HG02970 (cell line): ENCODE data around the gene IHH.

Source experiments
- ATAC-seq: cut with Tn5 transposase; IDR thresholded peaks from one replicate; pipeline ENCODE4 v1.9.1; 2021; ENCODE audit warnings: mild to moderate bottlenecking, moderate library complexity, moderate number of reproducible peaks; ENCODE audit not compliant: unreplicated experiment, low FRiP score

IHH gene

DNA sequence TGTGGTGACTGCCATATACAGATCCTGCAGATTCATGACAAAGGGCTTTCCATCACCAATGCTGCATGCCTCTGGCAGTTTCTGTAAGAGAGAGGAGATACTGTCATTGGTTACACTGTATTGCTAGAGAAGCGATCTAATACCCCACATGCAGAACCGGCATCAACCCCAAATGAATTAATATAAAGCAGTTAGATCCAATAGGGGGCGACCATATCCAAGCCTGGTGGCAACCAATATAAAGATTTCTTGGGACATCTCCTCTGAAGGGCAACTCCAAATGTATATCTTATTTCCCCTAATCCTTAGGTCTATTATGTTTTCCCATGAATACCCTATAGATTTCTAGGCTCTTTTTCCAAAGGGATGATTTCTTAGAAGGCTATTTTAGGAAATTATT lies 17.4 kb upstream of the IHH start:
- ATAC-seq: no peak

DNA sequence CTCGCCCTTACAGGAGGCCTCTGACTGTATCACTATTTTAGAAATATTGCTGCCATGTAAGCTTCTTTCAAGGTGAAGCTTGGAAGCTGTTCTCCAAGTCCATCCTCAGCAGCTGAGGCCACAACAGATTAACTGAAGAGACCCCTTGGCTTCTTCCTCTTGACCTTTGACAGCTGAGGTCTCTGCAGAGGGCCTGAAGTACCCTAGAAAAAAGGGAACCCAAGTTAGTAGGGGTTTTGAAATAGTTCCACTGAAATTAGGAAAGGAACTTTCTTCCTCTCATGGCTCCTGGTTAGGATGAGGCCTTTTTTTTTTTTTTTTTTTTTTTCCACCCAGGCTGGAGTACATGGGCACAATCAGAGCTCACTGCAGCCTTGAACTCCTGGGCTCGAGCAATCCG lies 15.5 kb upstream of the IHH start:
- ATAC-seq: no peak

DNA sequence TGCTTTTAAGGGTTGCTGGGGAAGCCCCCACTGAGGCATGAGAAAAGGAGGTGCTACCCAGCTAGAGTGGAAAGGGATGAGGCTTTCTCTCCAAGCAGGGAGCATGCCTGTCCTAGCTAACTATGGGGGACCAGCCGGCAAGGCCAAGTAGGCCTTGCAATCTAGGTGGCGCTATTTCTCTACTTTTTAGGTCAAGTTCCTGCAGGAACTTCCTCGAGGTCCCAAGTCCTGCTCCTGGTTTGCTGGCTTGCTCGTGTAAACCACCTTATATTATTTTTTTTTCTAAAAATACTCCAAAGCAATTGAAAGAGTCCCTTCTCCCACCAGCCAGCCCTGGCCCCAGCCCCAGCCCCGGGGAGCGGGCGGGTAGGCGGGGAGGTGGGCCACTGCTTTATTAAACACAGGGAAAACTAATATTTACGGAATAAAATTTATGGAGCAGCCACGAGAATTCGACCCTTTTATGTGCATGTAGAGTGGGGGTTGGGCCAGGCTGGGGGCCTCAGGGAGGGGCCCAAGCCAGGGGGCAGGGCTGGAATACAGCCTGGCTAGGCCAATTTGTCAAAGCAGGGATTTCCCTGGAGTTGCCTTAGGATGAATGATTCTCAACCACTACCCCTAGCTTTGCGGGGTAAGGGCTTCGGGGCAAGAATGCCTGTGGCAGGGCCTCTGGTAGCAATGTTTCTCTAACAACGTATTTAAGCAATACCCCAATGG lies 12.8 kb upstream of the IHH start:
- ATAC-seq: no peak

DNA sequence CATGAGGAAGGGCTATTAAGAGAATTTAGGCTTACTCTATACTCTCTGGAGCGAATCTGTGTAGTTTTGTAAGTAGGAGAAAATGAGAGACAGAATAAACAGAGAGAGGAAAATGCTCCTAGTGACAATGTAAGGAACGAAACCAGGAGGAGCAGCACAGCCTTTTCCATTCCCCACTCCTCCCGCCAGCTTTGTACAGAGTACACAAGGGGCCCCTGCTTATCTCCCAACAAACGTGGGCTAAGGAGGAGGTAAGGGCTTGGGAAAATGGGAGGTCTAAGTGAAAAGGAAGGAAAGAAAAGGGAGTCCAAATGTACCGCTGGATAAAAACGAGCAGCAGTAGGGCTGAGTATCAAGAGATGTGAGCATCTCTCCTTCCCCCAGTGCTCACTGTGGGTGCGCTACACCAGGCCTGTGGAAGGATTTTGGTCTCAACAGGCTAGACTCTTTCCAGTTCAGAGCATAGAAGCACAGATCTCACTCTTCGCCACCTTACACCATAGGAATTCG lies 12.1 kb upstream of the IHH start:
- no peak for ATAC-seq

DNA sequence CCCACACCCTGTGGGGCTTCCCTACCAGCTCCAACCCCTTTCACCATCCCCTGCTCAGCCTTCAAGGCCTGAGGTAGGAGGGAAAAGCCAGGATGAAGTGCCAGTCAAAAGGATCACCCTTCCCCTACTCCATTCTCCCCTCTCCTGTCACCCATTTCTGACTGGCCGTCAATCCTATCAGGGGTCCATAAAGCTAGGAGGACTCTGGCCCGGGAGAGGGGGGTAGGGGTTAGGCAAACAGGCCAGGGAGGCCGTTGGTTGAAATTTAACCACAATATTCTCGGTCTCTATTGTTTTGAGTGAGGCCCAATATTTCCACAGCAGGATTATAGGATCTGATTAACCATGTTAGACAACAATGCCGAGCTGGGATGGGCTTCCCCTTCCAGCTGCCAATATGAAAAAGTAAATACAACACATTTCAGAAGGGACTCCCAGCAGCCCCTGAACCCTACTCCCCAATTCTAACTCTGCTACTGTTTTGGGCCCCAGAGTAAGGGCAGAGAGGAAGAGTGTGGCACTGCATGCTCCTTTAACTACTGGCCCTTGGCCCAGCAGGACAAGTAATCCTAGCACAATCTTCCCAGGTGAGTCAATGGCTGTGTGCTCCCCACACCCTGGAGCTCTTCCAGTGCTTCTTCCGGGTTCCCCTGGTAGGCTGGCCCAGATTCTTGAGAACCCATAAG lies 10.6 kb upstream of the IHH start:
- ATAC-seq: no peak

DNA sequence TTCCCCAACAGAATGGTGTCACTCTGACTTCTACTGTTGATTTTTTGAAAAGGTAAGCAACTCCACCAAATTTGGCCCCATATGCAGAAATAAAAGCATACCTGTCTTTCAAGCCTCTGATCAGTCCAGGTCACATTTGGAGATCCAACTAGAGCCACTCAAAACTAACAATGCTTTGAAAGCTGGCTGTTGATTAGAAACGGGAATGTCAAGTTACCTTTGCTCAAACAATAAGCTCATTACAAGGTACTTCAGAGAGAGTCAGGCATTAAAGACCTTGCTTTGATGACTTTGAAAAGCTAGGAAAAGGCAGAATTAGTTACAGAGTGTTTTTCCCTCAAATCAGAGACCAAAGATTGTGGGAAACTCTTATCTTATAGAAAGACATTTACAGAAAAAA lies 4.8 kb upstream of the IHH start:
- no peak for ATAC-seq

DNA sequence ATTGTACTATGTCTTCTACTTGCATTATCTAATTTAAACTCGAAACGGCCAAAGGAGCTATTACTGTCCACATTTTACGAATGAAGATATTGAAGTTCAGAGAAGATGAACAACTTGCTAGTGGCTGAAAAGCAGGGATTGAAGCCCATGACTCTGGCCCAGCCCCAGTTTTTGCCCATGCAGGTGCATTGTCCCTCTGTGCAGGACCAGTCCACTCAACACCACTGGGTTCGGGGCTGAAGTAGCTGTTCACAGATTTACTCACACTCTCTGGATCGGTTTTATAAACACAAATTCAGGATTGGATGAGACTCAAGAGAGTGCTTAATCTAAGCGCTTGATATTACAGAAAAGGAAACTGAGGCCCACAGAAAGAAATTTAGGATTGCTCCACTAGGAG lies 1.4 kb upstream of the IHH start:
- no peak for ATAC-seq

DNA sequence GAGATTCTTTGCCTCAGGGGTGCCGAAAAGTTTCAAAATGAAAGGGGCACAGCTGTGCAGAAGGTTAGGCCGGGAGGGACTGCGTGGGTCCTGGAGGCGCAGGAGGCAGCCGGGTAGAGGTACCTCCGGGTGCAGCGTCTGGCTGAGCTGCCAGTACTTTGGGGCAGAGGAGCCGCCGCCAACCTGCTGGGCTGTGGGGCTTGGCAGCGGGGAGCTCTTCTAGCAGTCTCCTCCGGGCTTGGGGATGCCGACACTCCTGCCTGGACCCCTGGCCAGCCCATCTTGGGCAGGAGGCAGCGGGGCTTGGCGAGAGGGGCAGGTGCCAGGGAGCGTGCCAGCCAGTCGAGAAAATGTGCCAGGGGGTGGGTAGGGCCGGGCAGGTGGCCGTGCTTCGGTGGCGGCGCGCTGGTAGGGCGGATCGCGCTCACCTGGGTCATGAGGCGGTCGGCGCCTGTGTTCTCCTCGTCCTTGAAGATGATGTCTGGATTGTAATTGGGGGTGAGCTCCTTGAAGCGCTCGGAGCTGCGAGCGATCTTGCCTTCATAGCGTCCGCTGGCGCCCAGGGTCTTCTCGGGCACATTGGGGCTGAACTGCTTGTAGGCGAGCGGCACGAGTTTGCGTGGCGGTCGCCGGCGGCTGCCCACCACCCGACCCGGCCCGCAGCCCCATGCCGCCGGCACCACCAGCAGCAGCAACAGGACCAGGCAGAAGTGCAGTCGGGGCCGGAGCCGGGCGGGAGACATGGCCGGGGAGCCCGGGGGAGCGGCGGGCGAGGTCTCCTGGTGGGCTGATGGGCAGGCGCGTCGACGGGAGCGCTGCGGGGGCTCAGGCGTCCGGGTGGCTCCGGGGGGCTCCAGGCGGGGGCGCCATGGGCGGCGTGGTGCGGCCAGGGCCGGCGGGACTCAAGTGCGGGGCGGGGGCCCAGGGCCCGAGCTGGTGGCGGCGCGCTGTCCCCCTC lies 717 bp downstream of the IHH start:
- ATAC-seq: no peak

DNA sequence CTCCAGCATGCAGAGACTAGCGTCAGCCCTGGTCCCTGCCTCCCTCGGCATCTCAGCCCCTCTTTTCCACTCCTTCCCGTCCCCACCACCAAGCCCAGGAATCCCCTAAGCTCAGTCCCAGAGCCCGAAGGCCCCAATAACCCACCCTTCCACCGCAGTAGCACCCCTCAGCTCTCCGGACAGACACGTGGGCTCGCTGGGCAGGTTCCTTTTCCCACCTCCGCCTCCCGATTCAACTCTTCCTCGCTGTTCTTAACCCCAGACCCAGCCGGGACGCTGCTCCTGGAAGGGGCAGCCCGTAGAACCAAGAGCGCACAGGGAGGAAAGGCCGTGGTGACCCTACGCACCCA lies 1.4 kb downstream of the IHH start:
- no peak for ATAC-seq

DNA sequence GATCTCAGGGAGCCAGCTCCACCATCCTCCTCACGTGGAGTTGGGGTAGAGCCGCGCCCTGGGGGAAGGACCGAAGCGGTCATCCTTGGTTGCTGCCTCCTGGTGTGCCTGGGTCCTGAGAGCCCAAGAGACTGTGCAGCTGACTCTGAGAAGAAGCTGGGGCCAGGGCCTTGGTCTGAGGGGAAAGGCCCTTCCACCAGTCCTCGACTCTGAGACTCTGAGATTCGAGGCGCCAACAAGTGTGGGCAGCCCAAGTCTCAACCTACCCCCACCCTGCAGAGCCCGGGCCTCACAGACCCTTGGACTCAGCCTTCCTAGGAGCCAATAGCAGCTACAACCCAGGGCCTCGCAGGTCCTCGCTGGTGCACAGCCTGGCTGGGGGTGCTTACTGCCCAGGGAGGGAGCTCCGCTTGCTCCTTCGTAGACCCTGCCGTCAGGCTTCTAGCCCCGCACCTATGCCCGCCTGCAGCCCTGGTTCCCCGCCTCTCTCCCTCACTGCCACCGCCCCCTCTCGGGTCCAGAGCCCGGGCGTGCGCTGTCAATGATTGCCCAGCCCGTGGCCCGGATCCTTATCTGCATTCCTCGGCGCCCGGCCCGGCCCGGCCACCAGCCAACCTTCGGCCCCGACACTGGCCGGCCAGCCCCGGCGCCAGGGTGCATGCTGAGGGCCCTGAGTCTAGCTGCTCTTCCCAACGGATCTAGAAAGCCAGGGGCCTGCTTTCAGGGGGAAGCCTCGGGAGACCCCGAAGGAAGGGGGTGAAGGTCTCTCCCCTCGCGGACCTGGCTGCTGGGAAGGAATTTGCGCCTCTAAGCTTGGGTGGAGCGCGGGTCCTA lies 2.0 kb downstream of the IHH start:
- no peak for ATAC-seq

DNA sequence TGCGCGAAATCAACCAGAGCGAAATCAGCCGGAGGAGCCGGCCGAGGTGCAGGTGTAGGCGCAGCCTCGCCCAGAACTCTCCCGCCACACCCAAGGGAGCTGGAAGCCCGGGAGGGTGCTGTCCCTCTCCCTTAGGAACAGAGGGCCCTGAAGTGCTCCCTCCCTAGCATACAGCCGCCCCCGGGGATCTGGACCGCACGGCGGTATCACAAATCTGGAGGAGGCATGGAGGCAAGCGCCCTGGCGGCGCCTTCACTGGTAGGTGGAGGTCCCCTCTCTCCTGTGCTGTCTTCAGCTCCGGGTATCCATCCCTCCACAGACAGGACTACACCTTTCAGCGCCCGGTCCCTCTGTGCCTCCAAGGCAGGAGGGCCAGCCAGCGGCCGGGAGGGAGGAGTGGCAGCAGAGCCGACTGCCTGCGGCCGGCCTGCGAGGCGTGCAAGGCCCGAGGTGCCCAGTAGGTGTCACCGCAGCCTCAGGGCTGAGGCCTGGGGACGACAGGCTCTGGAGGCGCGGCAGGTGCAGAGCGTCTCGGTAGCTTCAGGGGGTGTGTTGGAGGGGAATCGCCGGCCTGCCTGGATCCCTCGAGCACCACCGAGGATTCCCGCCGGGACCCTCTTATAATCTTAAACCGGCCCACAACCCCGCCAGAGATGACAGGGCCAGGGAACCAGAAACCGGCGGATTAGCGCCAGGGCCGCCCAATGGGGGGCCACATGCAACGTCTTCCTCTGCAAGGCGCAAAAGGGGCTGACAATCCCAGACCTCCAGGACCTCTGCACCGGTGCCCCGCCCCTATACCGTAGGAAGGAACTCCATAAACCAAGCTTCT lies 2.8 kb downstream of the IHH start:
- ATAC-seq: no peak

DNA sequence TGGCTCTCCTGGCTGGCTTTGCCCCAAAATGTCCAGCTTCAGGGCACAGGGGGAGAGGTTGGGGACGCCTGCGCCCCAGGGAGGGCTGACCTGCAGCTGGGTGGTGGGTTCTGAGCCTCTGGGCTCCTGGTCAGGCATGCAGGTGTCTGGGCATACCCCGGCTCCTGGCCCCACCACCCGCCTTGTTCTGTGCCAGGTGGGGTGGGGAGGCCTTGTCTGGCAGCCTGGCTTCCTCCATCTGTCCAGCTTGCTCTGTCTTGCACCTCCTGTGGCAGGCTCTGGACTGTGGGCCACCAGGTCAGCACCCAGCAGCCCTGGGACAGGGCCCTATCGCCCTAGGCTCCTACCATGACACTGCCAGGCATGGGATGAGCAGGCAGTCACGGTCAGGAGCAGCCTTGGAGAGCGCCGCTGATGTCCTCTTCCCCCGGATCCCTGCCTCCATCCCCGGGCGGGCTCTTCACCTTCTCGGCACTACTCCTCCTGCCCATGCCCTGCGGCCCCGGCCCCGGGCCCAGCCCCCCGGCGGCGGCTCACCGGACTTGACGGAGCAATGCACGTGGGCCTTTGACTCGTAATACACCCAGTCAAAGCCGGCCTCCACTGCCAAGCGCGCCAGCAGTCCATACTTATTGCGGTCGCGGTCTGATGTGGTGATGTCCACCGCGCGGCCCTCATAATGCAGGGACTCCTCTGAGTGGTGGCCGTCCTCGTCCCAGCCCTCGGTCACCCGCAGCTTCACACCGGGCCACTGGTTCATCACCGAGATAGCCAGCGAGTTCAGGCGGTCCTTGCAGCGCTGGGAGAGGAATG lies 3.6 kb downstream of the IHH start:
- ATAC-seq: no peak

DNA sequence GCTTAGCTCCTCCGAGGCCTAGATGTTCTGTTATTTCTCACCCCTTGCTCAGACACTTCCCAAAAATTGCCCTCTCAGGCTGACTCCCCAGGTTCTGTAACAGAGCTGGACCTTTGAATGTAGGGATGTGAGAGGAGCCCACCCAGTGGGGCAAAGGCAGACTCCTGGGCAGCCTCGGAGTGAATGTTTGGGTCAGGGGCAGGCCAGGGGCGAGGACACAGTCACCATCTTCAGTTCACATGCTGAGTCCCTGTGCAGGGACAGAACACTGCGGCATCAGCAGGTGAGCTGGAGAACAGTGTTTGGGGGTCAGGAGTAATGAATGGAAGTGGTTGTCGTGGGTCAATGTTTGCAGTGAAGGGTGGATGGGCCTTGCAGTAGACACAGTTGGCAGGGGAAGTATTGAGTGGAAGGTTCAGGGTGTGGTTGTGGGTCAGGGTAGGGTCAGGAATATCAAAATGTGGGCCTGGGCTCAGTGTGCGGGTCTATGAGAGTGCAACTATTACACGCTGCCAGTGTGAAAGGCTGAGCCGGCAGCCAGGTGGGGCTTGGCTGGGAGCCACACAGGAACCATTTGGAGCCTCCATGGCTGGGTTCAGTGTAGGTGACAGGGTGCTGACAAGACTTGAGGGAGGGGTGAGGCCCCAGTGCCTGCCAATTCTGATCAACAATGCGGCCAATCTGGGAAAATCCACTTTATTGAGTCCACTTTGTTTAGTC lies 4.4 kb downstream of the IHH start:
- no peak for ATAC-seq

DNA sequence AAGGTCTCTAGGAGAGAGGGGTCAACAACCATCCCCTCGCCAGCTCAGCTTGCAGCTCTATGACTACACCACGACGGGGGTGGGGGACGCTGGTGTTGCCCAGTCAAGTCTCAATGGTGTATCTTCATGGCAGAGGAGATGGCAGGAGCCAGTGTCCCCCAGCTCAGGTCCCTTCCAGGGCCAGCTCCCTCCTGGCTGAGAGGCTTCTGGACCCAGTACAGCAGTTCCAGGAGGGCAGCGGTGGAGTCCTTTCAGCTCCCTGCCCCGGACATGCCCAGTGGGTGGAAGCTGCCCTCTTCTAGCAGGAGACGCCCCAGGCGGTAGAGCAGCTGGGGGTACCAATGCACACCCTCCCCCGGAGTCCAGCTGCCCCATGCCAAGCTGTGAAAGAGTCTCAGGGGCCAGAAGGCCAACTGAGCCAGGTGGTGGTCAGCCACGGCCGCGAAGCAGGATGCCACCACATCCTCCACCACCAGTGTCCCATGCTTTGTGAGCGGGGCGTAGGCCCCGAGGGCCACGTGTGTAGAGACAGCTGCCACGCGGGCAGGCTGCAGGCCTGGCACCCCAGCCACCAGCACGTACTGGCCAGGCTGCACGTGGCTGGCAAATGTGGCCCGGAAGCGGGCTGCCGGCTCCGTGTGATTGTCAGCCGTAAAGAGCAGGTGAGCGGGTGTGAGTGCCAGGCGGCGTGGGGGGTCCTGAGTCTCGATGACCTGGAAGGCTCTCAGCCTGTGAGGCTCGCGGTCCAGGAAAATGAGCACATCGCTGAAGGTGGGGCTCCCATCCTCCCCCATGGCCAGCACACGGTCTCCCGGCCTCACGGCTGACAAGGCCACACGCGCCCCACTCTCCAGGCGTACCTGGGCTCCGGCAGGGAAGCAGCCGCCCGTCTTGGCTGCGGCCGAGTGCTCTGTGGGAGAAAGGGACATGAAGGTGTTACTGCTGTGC lies 5.5 kb downstream of the IHH start:
- ATAC-seq: no peak

DNA sequence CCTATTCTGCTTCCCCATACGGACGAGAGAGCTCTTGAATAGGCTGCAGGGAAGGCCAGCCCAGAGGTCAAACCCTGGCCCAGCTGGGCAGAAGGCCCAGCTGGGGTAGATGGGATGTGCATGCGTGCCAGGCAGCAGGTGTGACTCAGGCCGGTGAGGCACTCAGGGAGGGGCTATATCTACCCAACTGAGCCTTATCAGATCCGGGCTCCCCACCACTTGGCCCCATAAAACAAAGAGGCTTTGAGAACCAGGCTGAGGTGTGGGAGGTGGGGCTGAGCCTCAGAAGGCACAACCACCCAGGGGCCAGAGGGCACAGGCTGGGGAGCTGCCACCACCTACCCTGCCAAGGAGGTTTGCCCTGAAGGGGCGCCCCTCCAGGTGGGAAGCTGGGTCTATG lies 11.4 kb downstream of the IHH start:
- ATAC-seq: no peak

DNA sequence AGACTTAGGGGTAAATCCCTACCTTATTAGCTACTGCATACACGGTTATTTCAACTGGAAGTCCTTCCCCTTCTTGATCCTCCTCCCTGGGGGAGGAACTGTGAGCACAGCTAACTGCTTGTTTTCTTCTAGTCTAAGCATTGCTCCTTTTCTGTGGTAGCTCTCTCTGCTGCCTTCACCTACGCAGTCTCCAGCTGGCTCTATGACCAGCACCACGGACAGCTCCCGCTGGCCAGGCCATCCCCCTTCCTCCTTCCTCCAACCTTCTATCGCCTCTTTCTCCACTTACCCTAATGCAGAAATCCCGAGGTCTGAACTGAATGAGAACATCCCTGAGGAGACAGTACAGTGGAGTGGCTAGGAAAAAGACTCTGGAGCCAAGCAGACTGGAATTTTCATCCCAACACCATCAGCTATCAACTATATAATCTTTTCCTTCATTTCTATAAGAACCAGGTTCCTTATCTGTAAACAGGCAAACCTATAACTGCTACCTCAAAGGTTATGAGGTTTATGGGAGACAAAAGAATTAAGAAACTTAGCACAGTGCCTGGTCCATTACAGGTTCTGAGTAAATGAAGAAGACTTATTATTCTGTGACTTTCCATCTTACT lies 14.7 kb downstream of the IHH start:
- ATAC-seq: no peak
